Measurements from ENCODE around the gene YWHAQ.
"Not testable (repeated sequence)": the region's sequence is repeated elsewhere in the genome, so short reads cannot be mapped to it uniquely, and the experiment has no call there.

Gene YWHAQ

GRCh38 chr2:9631878-9632700 lies 1.3 kb upstream of the YWHAQ start:
- no peak for TF ChIP-seq ZFX (IDR thresholded peaks at IDR 0.05; ENCODE audit: borderline replicate concordance)
- no peak for TF ChIP-seq CTCF (IDR thresholded peaks at IDR 0.05)
- H3K27ac ChIP-seq, result no peak overlapping the region

GRCh38 chr2:9631553-9631819 lies 689 bp upstream of the YWHAQ start:
- peak overlapping the region; percentile 95; the same call in 1 of the 2 replicates for H3K27ac ChIP-seq
- TF ChIP-seq ZFX (IDR thresholded peaks at IDR 0.05; ENCODE audit: borderline replicate concordance) (no peak), CTCF (IDR thresholded peaks at IDR 0.05) (no peak)

- peak overlapping the region; percentile 95 for H3K27ac ChIP-seq
- TF ChIP-seq CTCF (IDR thresholded peaks at IDR 0.05), result no peak
- no peak for TF ChIP-seq ZFX (IDR thresholded peaks at IDR 0.05; ENCODE audit: borderline replicate concordance)
Observed at GRCh38 chr2:9630117-9630735, 571 bp downstream of the YWHAQ start.

- TF ChIP-seq ZFX (IDR thresholded peaks at IDR 0.05; ENCODE audit: borderline replicate concordance) (no peak), CTCF (IDR thresholded peaks at IDR 0.05) (no peak)
- peak overlapping the region; percentile 95 for H3K27ac ChIP-seq
Observed at GRCh38 chr2:9629222-9630116, 1.3 kb downstream of the YWHAQ start.

GRCh38 chr2:9627310-9627709 lies 3.5 kb downstream of the YWHAQ start:
- H3K27ac ChIP-seq, result no peak overlapping the region

GRCh38 chr2:9623151-9623550 lies 7.6 kb downstream of the YWHAQ start:
- TF ChIP-seq ZFX (IDR thresholded peaks at IDR 0.05; ENCODE audit: borderline replicate concordance) (no peak), CTCF (IDR thresholded peaks at IDR 0.05) (no peak)
- no peak overlapping the region for H3K27ac ChIP-seq

More at GRCh38 chr2:9627310-9627709, 3.5 kb downstream of the YWHAQ start:
- no peak for TF ChIP-seq CTCF (IDR thresholded peaks at IDR 0.05)
- no peak for TF ChIP-seq ZFX (IDR thresholded peaks at IDR 0.05; ENCODE audit: borderline replicate concordance)

- H3K27ac ChIP-seq, result not testable (repeated sequence)
Observed at GRCh38 chr2:9621655-9622054, 9.1 kb downstream of the YWHAQ start.

All from 22Rv1 (cell line).